ENCODE results near the gene TSPAN32.
"Not testable (repeated sequence)": the region's sequence is repeated elsewhere in the genome, so short reads cannot be mapped to it uniquely, and the experiment has no call there.

Gene TSPAN32

GRCh38 chr11:2316169-2316962, 14.6 kb downstream of the TSPAN32 start:
- DNase-seq (ENCODE audit: low read depth) = no peak

- DNase-seq (ENCODE audit: low read depth) = no peak
These were observed 15.1 kb downstream of the TSPAN32 start for GRCh38 chr11:2316963-2317244.

GRCh38 chr11:2317354-2318050, 15.7 kb downstream of the TSPAN32 start:
- DNase-seq (ENCODE audit: low read depth) = no peak

DNA sequence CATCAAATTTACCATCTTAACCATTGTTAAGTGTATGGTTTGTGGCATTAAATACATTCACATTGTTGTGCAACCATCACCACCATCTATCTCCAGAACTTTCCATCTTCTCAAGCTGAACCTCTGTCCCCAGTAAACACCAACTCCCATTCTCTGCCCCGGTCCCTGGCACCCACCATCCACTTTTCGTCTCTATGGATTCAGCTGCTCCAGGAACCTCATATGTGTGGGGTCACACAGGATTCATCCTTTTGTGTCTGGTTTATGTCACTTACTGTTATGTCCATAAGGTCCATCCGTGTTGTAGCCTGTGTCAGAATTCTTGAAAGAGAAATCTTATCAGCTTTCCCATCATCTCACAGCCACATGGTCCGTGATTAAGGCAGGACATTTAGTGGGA, 16.3 kb downstream of the TSPAN32 start:
- no peak for DNase-seq (ENCODE audit: low read depth)

DNA sequence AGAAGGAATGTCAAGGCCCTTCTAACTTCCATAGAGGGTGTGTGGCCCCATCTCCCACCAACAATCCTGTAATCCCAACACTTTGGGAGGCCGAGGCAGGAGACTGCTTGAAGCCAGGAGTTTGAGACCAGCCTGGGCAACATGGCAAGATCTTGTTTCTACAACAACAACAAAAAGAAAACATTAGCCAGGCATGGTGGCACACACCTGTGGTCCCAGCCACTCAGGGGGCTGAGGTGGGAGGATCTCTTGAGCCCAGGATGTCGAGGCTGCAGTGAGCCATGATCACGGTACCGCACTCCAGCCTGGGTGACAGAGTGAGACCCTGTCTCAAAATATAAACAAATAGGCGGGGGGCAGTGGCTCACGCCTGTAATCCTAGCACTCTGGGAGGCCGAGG, 16.9 kb downstream of the TSPAN32 start:
- no peak for DNase-seq (ENCODE audit: low read depth)

DNA sequence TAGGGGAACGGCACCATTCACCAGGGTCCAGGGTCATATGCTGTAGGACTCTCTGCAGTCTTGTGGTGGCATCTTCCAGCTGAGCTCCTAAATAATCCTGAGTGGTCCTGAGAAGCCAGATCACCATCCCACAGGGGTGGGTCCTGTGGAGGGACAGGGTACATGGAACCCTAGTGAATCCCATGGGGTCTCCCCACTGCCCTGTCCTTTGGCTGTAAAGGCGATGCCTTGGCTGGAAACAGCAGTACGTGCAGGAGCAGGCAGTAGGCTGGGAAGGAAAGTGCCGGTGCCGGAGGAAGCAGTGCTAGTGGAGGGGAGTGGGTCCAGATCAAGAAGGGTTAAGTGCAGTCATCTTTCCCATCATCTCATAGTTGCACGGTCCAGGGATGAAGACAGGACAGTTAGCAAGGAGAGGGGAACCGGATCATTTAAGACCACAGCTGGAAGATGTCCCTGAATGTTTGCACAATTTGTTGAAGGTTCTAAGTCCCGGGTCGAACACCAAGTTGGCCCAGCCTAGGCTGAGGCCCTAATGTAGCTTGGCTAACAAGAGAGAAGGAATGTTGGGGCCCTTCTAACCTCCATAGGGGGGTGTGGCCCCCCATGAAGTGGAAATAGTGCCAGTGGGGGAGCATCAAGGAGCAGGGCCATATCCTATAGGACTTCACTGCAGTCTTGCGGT, 18.1 kb downstream of the TSPAN32 start:
- no peak for DNase-seq (ENCODE audit: low read depth)

- DNase-seq (ENCODE audit: low read depth) = no peak
These were observed 18.9 kb downstream of the TSPAN32 start for GRCh38 chr11:2320568-2321310.

DNA sequence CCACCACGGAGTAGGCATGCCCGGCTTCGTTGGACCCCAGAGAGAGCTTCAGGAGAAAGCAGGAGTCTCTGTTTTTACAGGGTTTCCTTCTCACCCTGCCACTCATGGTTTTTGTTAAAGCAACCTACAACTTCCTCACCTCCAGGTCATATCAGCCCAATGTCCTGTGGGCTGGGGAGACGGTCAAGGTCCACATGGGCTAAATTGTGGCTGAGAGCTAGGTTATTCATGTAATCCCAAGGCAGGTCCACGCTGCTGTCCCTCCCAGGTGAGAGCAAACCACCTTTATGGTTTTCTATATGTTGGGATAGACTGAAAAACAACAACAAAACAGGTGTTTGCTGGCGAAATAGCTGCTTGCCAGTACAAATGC, 19.5 kb downstream of the TSPAN32 start:
- DNase-seq (ENCODE audit: low read depth) = no peak

- DNase-seq (ENCODE audit: low read depth) = no peak
These were observed 23.3 kb downstream of the TSPAN32 start for GRCh38 chr11:2325123-2325522.

DNA sequence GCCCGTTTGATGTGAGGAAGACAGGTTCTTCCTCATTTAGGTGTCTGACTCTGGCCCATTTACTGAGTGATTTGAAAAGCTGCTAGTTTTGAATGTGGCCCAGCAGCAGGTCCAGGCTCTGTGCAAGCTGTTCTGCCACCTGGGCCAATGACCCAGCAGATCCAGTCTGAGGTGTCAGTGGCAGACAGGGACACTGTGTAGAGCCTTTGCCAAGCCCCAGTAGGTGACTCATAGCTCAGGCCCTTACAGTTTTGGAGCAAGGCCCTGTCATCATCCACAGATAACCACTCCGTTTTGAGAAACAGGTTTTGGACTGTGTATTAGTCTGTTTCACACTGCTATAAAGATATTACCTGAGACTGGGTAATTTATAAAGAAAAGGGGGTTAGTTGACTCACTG, 23.9 kb downstream of the TSPAN32 start:
- DNase-seq (ENCODE audit: low read depth) = no peak

GRCh38 chr11:2327032-2327431, 25.2 kb downstream of the TSPAN32 start:
- DNase-seq (ENCODE audit: low read depth) = no peak

DNA sequence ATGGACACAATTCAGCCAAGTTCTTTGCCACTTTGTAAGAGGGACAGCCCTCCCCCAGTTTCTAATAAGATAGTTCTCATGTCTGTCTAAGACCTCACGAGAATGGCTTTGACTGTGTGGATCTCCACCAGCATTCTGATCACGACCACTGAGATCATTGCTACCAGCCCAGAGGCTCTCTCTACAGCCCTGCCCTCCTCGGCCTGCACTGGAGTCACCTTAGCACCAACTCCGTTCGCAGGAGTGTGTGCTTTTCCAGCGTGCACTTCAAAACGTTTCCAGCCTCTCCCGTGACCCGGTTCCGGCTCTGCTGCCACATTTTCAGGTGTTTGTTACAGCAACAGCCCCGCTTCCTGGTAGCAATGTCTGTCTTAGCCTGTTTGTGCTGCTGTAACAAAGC, 26.2 kb downstream of the TSPAN32 start:
- DNase-seq (ENCODE audit: low read depth) = no peak

- DNase-seq (ENCODE audit: low read depth) = no peak
These were observed 27.0 kb downstream of the TSPAN32 start for GRCh38 chr11:2328656-2329354.

DNA sequence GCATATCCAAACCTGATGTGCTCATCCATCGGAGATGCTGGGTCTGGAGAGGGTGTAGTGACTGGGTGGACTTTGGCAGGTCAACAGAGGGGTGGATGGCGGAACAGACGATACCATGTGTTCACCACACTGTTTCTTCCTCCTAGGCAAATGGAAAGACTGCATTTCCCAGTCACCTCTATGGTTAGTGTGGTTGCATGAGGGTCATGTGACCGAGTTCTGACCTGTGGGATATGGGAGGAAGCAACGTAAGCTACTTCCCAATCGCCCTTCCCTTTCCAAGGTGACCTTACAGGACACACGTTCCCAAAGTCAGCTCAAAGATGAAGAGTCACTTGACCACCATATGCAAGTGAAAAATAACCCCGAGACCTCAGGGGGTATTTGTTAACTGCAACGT, 27.7 kb downstream of the TSPAN32 start:
- no peak for DNase-seq (ENCODE audit: low read depth)

DNA sequence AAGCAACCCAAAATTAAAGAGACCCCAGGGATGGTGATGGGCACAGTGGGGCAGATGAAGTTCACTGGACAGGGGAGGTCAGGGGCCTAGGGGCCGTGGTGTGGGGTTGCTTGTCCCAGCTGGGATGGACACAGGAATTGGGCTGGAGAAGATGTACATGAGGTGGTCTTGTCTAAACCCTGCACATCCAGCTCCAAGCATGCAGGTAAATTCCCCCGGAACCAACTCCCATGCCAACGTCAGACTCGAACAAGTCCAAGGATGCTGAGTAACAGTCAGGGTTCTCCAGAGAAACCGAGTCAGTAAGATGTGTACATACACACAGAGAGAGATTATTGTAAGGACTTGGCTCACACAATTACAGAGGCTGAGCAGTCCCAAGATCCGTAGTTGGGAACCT, 28.9 kb downstream of the TSPAN32 start:
- DNase-seq (ENCODE audit: low read depth) = no peak

- DNase-seq (ENCODE audit: low read depth) = no peak
These were observed 29.6 kb downstream of the TSPAN32 start for GRCh38 chr11:2331404-2331803.

GRCh38 chr11:2332569-2332968, 30.8 kb downstream of the TSPAN32 start:
- DNase-seq (ENCODE audit: low read depth) = not testable (repeated sequence)

DNA sequence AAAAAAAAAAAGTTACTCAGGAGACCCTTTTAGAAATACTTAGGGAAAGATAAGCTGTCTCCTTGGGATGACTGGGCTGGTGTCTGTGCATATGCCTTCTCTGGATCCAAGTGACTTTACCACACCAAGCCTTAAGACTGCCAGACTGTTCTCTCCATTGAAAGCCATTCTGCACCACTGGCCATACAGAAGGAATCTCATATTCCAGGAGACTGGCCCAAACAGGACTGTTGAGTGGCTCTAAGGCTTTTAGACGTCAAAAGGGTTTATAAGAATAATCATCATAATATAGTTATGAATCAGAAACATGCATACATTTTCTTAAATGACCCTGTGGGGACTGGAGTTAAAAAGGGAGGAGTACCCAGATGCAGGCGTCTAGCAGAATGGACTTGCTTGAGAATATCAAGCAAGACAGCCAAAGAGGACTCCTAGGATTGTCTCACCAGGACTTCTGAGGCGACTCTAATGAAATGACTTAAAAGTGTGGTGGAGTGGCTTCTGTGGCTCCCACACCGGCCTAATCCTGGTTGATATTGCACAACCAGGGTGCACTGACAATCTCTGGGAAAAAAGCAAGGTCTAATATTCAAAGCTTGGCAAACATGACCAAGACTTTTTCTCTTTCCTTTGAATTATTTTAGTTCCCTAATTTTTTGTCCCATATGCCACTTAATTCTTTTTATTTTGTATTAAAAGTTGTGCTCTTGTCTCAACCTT, 31.8 kb downstream of the TSPAN32 start:
- not testable (repeated sequence) for DNase-seq (ENCODE audit: low read depth)

DNA sequence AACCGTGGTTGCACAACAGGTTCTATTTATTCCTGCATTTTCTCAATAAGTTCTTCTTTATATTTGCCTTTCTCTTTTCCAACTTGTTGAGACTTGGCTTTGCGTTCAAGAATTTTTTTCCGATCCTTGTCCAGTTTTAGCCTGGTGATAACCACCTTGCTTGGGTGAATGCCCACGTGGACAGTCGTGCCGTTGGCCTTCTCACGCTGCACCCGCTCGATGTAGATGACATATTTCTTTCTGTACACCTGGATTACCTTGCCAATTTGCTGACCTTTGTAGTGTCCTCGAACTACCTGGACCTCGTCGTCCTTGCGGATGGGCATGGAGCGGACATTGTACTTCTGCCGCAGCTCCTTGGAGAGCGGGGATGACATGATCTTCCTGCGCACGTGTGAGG, 33.5 kb downstream of the TSPAN32 start:
- DNase-seq (ENCODE audit: low read depth) = not testable (repeated sequence)

- DNase-seq (ENCODE audit: low read depth) = not testable (repeated sequence)
These were observed 36.9 kb downstream of the TSPAN32 start for GRCh38 chr11:2338760-2339159.

- DNase-seq (ENCODE audit: low read depth) = no peak
These were observed 40.7 kb downstream of the TSPAN32 start for GRCh38 chr11:2342557-2342956.

Data from amniotic epithelial cell (primary cell).